OCI-LY7 (cell line): ENCODE results near the gene MIPEP. TPM values are rescaled to one million over a fixed set of nuclear protein-coding genes. Genes with fewer than 3 reads are reported as not detected.

ENCODE experiments used
- BruUV-seq: library from RNA; stranded (reverse); fragments of 400-500 nt; replicated peaks from 2 replicates; lab custom pipeline; 2021; lab: Mats Ljungman, UMichigan
- CTCF ChIA-PET: fragments of 300-600 bp; sonication (Branson Sonifier 250); formaldehyde crosslinking; loops from one replicate; lab custom pipeline; 2022; ENCODE audit warnings: antibody characterized with exemption; ENCODE audit not compliant: unreplicated experiment; lab: Charles Lee
- POLR2A ChIA-PET: fragments of 300-600 bp; sonication (Branson Sonifier 250); formaldehyde crosslinking; loops from one replicate; lab custom pipeline; 2022; ENCODE audit warnings: antibody characterized with exemption; lab: Charles Lee
- DNase-seq: peaks from one replicate; pipeline ENCODE4 v3.0.0-alpha.2; 2015; ENCODE audit warnings: low spot score
- H2AFZ ChIP-seq: fragments of 200-600 bp; sonication (generic), shearing (Covaris generic); 2 replicates; pipeline ENCODE4 v1.6.1; 2014; ENCODE audit warnings: mild to moderate bottlenecking, antibody characterized with exemption, low read length, moderate library complexity
- H3K27ac ChIP-seq: fragments of 200-600 bp; sonication (generic); 2 replicates; pipeline ENCODE4 v1.5.1; 2014; ENCODE audit warnings: mixed run types, low read depth, mild to moderate bottlenecking, moderate library complexity, low read length, inconsistent platforms; ENCODE audit not compliant: poor library complexity, severe bottlenecking
- H3K36me3 ChIP-seq: fragments of 200-600 bp; sonication (generic); 2 replicates; pipeline ENCODE4 v1.6.1; 2014; ENCODE audit warnings: mild to moderate bottlenecking, antibody characterized with exemption, low read length, moderate library complexity, mixed read lengths; ENCODE audit not compliant: insufficient read depth
- H3K4me1 ChIP-seq: fragments of 200-600 bp; sonication (generic); 2 replicates; pipeline ENCODE4 v1.5.1; 2014; ENCODE audit warnings: mild to moderate bottlenecking, low read length; ENCODE audit not compliant: insufficient read depth, poor library complexity, severe bottlenecking
- H3K4me2 ChIP-seq: fragments of 200-600 bp; sonication (generic); 2 replicates; pipeline ENCODE4 v1.6.1; 2014; ENCODE audit warnings: mild to moderate bottlenecking, low read length
- H3K4me3 ChIP-seq: fragments of 200-600 bp; sonication (generic); 2 replicates; pipeline ENCODE4 v1.5.1; 2014; ENCODE audit warnings: mild to moderate bottlenecking, low read depth, low read length; ENCODE audit not compliant: poor library complexity, severe bottlenecking
- H3K79me2 ChIP-seq: fragments of 200-600 bp; sonication (generic); 2 replicates; pipeline ENCODE4 v1.6.1; 2016; ENCODE audit warnings: low read depth, mild to moderate bottlenecking, low read length, moderate library complexity, mixed read lengths; ENCODE audit not compliant: insufficient read depth
- H3K9me2 ChIP-seq: fragments of 200-600 bp; sonication (generic); 2 replicates; pipeline ENCODE4 v1.6.1; 2016; ENCODE audit warnings: mild to moderate bottlenecking, low read length, mixed read lengths; ENCODE audit not compliant: insufficient read depth
- H3K9me3 ChIP-seq: fragments of 200-600 bp; sonication (generic); 2 replicates; pipeline ENCODE4 v1.6.1; 2014; ENCODE audit warnings: mild to moderate bottlenecking, mixed run types, low read length, mixed read lengths
- H4K20me1 ChIP-seq: fragments of 200-600 bp; sonication (generic); 2 replicates; pipeline ENCODE4 v1.6.1; 2014; ENCODE audit warnings: mild to moderate bottlenecking, antibody characterized with exemption, low read length, moderate library complexity, mixed read lengths; ENCODE audit not compliant: insufficient read depth
- EZH2phosphoT487 ChIP-seq: fragments of 200-600 bp; sonication (generic); IDR thresholded peaks from 2 replicates; pipeline ENCODE4 v1.6.1; 2018; ENCODE audit warnings: low read depth, borderline replicate concordance, mild to moderate bottlenecking, mixed run types, antibody characterized with exemption, low read length, moderate library complexity, mixed read lengths
- intact Hi-C: fragments of 100-400 bp; cut with micrococcal nuclease; formaldehyde crosslinking; loops from one replicate; pipeline ENCODE4 v1.10.0; 2022; ENCODE audit not compliant: unreplicated experiment
- total RNA-seq, 2 experiments: library from RNA; depleted of rRNA in 1 of 2; stranded (reverse); fragments of >200 nt in 1 of 2; shearing (Covaris generic) in 1 of 2; gene quantifications; 2 replicates each; pipeline ENCODE4 v1.2.3, GENCODE V29; 2014 to 2022
- TF ChIP-seq, protein P1 (sequence below): fragments of 200-600 bp; sonication (generic); conservative IDR thresholded peaks from 2 replicates; pipeline ENCODE4 v1.5.1; 2014; ENCODE audit warnings: mild to moderate bottlenecking, antibody characterized with exemption, low read length, moderate library complexity, mixed read lengths

The MIPEP gene
- total RNA-seq, 2 experiments from 2014 or later, result 13.5 to 15.7 TPM

DNA sequence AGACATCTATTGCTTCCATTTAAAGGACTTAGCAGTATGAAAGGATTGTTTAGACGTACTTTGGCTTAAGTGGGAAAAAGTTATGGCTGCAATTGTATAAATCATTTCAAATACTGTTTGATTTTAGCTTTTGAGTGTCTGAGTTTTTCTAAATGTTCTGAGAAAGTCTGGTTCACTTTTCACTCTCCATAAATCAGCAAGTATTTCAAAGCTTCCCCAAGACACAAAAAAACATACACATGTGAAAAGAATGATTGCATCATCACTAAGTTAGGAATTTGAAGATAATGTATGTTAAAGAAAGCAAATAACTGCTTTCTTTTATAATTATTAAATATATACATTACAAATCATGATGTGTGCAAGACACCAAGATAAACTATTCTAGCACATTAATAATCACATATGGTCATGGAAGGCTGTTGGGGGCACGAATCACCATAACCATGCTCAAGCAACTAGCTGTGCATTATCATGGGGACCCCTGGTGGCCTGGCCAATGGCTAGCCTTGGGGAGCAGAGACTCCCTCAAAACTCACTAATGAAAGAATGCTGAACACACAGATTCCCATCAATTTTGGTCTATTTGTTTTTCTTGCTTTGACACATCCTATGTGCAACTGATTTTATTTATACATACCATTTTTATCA is 111.1 kb downstream of the MIPEP start:
- TF ChIP-seq, protein P1, sequence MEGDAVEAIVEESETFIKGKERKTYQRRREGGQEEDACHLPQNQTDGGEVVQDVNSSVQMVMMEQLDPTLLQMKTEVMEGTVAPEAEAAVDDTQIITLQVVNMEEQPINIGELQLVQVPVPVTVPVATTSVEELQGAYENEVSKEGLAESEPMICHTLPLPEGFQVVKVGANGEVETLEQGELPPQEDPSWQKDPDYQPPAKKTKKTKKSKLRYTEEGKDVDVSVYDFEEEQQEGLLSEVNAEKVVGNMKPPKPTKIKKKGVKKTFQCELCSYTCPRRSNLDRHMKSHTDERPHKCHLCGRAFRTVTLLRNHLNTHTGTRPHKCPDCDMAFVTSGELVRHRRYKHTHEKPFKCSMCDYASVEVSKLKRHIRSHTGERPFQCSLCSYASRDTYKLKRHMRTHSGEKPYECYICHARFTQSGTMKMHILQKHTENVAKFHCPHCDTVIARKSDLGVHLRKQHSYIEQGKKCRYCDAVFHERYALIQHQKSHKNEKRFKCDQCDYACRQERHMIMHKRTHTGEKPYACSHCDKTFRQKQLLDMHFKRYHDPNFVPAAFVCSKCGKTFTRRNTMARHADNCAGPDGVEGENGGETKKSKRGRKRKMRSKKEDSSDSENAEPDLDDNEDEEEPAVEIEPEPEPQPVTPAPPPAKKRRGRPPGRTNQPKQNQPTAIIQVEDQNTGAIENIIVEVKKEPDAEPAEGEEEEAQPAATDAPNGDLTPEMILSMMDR, result peak; percentile 46; the same call in 1 of the 2 replicates
- TF ChIP-seq EZH2phosphoT487, result no peak
- Histone ChIP-seq H4K20me1 (no peaks in the 10 kb centered on the region), H3K27ac (peak overlapping the region; percentile 77), H3K9me2 (no peaks in the 10 kb centered on the region), H3K36me3 (no peaks in the 10 kb centered on the region), H3K4me2 (peak overlapping the region; percentile 62), H3K79me2 (no peaks in the 10 kb centered on the region), H3K4me3 (peak overlapping the region; percentile 35), H3K9me3 (no peaks in the 10 kb centered on the region), H2AFZ (peak overlapping the region; percentile 41; the same call in 1 of the 2 replicates), H3K4me1 (peaks cover 33% of the 10 kb centered on the region)
- BruUV-seq, result no TSS peak
- ChIA-PET CTCF (interaction anchor here (1.1 kb wide), 1 partner anchor 13 kb away, joined by 3 read pairs; no protein-coding TSS in a partner anchor), POLR2A (interaction anchor here (0.6 to 2.6 kb wide), 7 partner anchors 8 to 108 kb away, joined by 3 to 18 read pairs (median 3); no protein-coding TSS in a partner anchor)
- DNase-seq, result peak; percentile 19
- intact Hi-C loops, result loop anchor here (10.0 kb wide), 1 partner anchor 403 kb away; no protein-coding TSS in a partner anchor

DNA sequence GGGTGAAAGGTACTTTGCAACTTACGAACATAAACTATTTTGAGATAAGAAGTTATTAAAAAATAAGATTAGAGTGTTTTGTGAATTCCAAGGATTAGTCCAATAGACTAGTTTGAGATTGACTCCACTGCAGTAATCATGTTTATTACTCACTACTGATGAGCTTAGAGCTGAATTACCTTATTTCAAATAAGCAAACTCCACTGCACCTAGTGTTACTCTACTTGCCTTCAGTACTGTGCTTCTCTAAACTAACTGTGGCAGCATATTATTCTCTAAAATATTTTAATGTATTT is 111.7 kb downstream of the MIPEP start:
- ChIA-PET POLR2A (interaction anchor here (0.6 to 2.6 kb wide), 7 partner anchors 8 to 108 kb away, joined by 3 to 18 read pairs (median 3); no protein-coding TSS in a partner anchor), CTCF (interaction anchor here (1.1 kb wide), 1 partner anchor 13 kb away, joined by 3 read pairs; no protein-coding TSS in a partner anchor)
- Histone ChIP-seq H2AFZ (peak overlapping the region; percentile 41; the same call in 1 of the 2 replicates), H3K4me3 (peak overlapping the region; percentile 35), H4K20me1 (no peaks in the 10 kb centered on the region), H3K27ac (peak overlapping the region; percentile 77), H3K4me1 (peaks cover 33% of the 10 kb centered on the region), H3K36me3 (no peaks in the 10 kb centered on the region), H3K9me3 (no peaks in the 10 kb centered on the region), H3K79me2 (no peaks in the 10 kb centered on the region), H3K4me2 (peak overlapping the region; percentile 62), H3K9me2 (no peaks in the 10 kb centered on the region)
- BruUV-seq, result no TSS peak
- intact Hi-C loops, result loop anchor here (1.0 to 10.0 kb wide), 2 partner anchors 30 to 403 kb away; no protein-coding TSS in a partner anchor
- no peak for DNase-seq
- no peak for TF ChIP-seq EZH2phosphoT487
- TF ChIP-seq, protein P1, result no peak
